ENCODE results near the gene PRKX. TPM values are rescaled to one million over a fixed set of nuclear protein-coding genes. Genes with fewer than 3 reads are reported as not detected.

PRKX gene
- total RNA-seq: 1 to 10 TPM; 1.7 to 7.2 (median 3.7) TPM
- long read RNA-seq: 0 reads

DNA sequence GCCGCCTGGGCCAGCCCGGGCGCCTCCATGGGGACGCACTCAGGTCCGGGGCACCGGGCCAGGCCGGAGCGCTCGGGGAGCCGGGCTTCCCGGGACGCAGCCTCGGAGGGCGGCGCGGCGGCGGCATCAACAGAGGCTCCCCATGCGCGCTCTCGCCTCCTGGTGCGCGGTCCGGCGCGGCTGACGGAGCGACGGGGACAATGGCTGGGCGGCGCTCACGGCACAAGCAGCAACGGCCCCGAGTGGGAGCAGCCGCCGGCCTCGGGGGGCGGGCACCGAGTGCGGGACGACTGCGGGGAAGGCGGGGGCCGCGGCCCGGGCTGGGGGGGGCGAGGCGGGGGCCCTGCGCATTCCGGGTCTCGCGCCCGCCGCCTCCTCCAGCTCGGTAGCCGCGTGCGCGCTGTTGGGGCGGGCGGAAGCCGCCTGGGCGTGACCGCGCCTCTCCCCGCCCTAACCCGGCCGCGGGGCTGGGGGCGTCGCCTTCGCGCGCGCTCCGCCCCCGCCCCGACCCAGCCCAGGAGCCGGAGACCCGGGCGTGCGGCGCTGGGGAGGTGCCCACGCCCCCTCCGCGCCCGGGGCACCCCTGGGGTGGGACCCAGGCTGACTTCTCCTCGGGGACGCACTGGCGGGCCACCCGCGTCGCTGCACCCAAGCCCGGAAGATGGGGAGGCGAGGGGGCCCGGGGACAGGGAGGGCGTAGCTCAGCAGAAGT lies at the start of gene PRKX:
Gene PRKX (minus strand): TSS at position 425 of the 712 bp plus-strand sequence. CDS start 396 bp downstream, at position 29.
- Histone ChIP-seq H3K4me3 (peak within 1 kb of the TSS; percentile 49 to 60 (median 49)), H3K27ac (peak within 1 kb of the TSS in 2 of 3 donors; percentile 50 to 53), H3K36me3 (no peaks in the 10 kb centered on the region), H3K27me3 (peaks cover 0 to 7% of the 10 kb centered on the region in 2 donors), H3K4me1 (no peaks in the 10 kb centered on the region), H3K9me3 (no peaks in the 10 kb centered on the region)
- 0% methylated on average over 10 of the region's 97 CpGs for WGBS (ENCODE audit: insufficient coverage, low coverage, low lambda C conversion rate, missing lambda C conversion rate)
- ATAC-seq (peak; percentile 89 to 92 (median 91)), DNase-seq (peak; percentile 48 to 72 (median 63))
- TF ChIP-seq, protein P1, sequence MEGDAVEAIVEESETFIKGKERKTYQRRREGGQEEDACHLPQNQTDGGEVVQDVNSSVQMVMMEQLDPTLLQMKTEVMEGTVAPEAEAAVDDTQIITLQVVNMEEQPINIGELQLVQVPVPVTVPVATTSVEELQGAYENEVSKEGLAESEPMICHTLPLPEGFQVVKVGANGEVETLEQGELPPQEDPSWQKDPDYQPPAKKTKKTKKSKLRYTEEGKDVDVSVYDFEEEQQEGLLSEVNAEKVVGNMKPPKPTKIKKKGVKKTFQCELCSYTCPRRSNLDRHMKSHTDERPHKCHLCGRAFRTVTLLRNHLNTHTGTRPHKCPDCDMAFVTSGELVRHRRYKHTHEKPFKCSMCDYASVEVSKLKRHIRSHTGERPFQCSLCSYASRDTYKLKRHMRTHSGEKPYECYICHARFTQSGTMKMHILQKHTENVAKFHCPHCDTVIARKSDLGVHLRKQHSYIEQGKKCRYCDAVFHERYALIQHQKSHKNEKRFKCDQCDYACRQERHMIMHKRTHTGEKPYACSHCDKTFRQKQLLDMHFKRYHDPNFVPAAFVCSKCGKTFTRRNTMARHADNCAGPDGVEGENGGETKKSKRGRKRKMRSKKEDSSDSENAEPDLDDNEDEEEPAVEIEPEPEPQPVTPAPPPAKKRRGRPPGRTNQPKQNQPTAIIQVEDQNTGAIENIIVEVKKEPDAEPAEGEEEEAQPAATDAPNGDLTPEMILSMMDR (IDR thresholded peaks at IDR 0.05): no peak
- TF ChIP-seq POLR2A (IDR thresholded peaks at IDR 0.05): peak; percentile 38
- intact Hi-C loops (cut with DNase I): no loop called here

DNA sequence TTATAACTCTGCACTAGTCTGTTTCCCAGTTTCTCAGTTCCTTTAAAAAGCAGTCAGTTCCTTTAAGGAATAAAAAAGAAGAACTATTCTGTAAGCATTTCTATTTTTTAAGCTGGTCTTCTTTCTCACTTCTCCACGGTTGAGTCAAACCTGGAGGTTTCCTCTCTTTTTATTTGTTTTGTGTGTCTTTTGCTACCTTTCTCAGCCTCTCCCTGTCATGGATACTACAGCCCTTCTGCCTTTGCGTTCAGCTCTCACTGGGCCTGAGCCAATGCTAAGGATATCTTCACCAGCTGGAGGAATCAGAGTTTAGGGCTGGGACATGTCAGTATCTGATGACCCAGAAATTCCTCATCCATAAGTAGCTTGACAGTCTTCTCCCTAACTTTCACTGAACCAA lies 49.7 kb upstream of the PRKX start:
- TF ChIP-seq, protein P1 (IDR thresholded peaks at IDR 0.05): no peak
- TF ChIP-seq POLR2A (IDR thresholded peaks at IDR 0.05): no peak
- no peak overlapping the region for H3K27ac ChIP-seq
- ATAC-seq: no peak
- H3K4me3 ChIP-seq: no peak overlapping the region
- H3K27me3 ChIP-seq: no peaks in the 10 kb centered on the region
- no peaks in the 10 kb centered on the region for H3K36me3 ChIP-seq
- no peaks in the 10 kb centered on the region for H3K9me3 ChIP-seq
- H3K4me1 ChIP-seq: no peaks in the 10 kb centered on the region
- intact Hi-C loops (cut with DNase I): no loop called here
- 36% methylated on average over 2 of the region's 2 CpGs for WGBS (ENCODE audit: insufficient coverage, low coverage, low lambda C conversion rate, missing lambda C conversion rate)
- no peak for DNase-seq

DNA sequence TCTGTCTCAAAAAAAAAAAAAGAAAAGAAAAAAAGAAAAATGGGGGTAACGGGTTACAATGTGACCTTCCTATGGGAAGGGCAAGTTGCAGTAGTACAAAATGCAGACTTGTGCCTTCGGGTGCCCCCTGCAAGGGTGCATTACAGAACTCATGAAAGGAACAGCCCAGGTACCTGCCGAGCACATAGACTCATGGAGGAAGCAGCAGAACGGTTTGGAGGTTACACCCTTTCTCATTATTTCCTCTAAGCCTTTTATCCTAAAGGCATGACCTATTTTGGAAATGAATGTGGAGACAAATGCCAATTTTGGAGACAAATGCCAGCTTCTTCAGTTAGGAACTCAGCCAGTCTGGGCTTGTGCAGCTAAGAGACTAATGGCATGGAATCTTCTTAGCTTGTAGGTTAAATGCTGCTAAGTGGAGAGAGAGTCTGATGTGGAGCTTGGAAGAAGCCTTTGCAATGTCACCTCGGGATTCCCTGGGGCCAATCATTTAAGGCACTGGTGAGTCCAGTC lies 44.1 kb upstream of the PRKX start:
- ATAC-seq (no peak), DNase-seq (no peak)
- Histone ChIP-seq H3K9me3 (no peaks in the 10 kb centered on the region), H3K4me1 (no peaks in the 10 kb centered on the region), H3K27me3 (no peaks in the 10 kb centered on the region), H3K4me3 (no peak overlapping the region), H3K36me3 (no peaks in the 10 kb centered on the region), H3K27ac (no peak overlapping the region)
- TF ChIP-seq, protein P1 (IDR thresholded peaks at IDR 0.05): no peak
- TF ChIP-seq POLR2A (IDR thresholded peaks at IDR 0.05): no peak
- 60% methylated on average over 5 of the region's 5 CpGs for WGBS (ENCODE audit: insufficient coverage, low coverage, low lambda C conversion rate, missing lambda C conversion rate)
- intact Hi-C loops (cut with DNase I): no loop called here

DNA sequence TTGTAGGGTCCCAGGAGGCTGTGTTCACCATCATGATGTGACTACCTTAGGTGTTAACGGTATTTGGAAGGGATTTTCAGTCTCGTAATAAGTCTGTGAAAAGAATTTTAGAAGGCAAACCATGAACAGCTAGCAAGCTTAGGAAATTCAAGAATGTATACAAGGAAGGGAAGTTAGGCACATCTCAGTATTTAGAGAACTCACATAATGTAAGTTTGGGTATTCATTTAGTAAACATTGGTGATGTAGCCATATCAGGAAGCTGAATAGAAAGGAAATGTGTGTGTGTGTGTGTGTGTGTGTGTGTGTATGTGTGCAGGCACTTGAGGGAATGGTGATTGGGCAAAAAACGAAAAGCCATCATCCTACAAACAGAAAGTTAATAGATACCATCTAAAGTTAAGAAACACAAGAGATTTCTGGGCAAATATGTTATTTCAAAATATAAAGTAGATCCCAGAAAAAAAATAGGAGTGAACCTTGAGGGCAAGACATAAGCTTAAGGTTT lies 34.7 kb upstream of the PRKX start:
- no peak overlapping the region for H3K4me3 ChIP-seq
- no peak overlapping the region for H3K27ac ChIP-seq
- ATAC-seq: no peak
- H3K4me1 ChIP-seq: no peaks in the 10 kb centered on the region
- H3K36me3 ChIP-seq: no peaks in the 10 kb centered on the region
- 43% methylated on average over 3 of the region's 3 CpGs for WGBS (ENCODE audit: insufficient coverage, low coverage, low lambda C conversion rate, missing lambda C conversion rate)
- no peaks in the 10 kb centered on the region for H3K9me3 ChIP-seq
- no peaks in the 10 kb centered on the region for H3K27me3 ChIP-seq
- TF ChIP-seq, protein P1 (IDR thresholded peaks at IDR 0.05): no peak
- TF ChIP-seq POLR2A (IDR thresholded peaks at IDR 0.05): no peak
- no peak for DNase-seq
- intact Hi-C loops (cut with DNase I): no loop called here

All from right lobe of liver (tissue), 6 donors.